ENCODE data around the gene USP3. TPM values are rescaled to one million over a fixed set of nuclear protein-coding genes. Genes with fewer than 3 reads are reported as not detected.

The USP3 gene
- total and polyA plus RNA-seq, 2 donors (not counting 1 experiment from before 2014, with no cell fraction given) = 43.4 to 152 TPM

DNA sequence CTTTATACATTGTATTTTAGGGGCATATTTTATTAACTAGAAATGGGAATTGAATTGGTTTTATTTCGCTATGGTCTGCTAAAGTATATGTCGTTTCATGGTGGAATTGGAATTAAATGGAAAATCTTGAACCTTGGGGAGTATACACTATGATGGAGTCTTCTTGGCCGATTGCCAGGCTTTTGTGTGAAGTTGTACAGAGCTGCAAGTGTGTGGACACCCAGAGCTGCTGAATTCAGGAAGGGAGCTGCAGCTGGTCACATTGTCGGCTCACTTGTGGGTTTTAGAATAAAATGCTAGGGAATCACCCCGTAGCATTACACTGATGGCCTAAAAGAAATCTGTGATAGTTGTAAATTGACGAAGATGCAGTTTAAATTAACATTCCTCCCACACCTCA, 35.1 kb downstream of the USP3 start:
- Histone ChIP-seq H3K36me3 (replicated peaks in 1 of 2; ENCODE audit: control extremely low read depth in 1 of 2, control insufficient read depth in 1 of 2, extremely low read depth in 1 of 2, insufficient read depth in 2 of 2, low read length in 1 of 2) (peaks cover 14 to 19% of the 10 kb centered on the region in 2 experiments), H2AFZ (ENCODE audit: insufficient read depth, low read depth, low read length, poor library complexity, severe bottlenecking) (no peak overlapping the region), H3K27me3 (replicated peaks in 1 of 4; ENCODE audit: control extremely low read depth in 1 of 4, control insufficient read depth in 3 of 4, insufficient read depth in 4 of 4, low read length in 3 of 4) (no peaks in the 10 kb centered on the region), H3K27ac (ENCODE audit: low read length in 2 of 2) (peak overlapping the region in 1 of 2 donors; percentile 68), H3K9me3 (ENCODE audit: control extremely low read depth in 1 of 3, control insufficient read depth in 2 of 3, insufficient read depth in 1 of 3, low read length in 2 of 3) (no peaks in the 10 kb centered on the region), H3K79me2 (ENCODE audit: control insufficient read depth, insufficient read depth, low read length) (peaks cover 47% of the 10 kb centered on the region), H3K4me2 (replicated peaks; ENCODE audit: low read depth, low read length, poor library complexity, severe bottlenecking) (no peak overlapping the region), H3K4me3 (ENCODE audit: control extremely low read depth in 1 of 5, extremely low read depth in 1 of 5, insufficient read depth in 1 of 5, low read depth in 2 of 5, low read length in 4 of 5) (no peak overlapping the region), H3K4me1 (ENCODE audit: control insufficient read depth in 2 of 2, insufficient read depth in 2 of 2, low read length in 2 of 2) (peaks cover 41 to 58% of the 10 kb centered on the region in 2 donors), H4K20me1 (ENCODE audit: control insufficient read depth, insufficient read depth, low read length, poor library complexity, severe bottlenecking) (peaks cover 10% of the 10 kb centered on the region), H3K9ac (ENCODE audit: low read length) (no peak overlapping the region)
- 74% methylated on average over 3 of the region's 6 CpGs for WGBS (ENCODE audit: insufficient coverage)
- Mint-ChIP-seq H3K9me3 (ENCODE audit: insufficient read depth) (no peaks in the 10 kb centered on the region), H3K4me1 (peaks cover 74% of the 10 kb centered on the region), H3K4me3 (no peak overlapping the region), H3K27ac (peak overlapping the region; percentile 48), H3K27me3 (no peaks in the 10 kb centered on the region)
- intact Hi-C loops (cut with micrococcal nuclease) = no loop called here
- ChIA-PET POLR2A (no interaction called here), CTCF (interaction anchor here (0.6 kb wide), 1 partner anchor 73 kb away, joined by 3 read pairs; no protein-coding TSS in a partner anchor)
- TF ChIP-seq EZH2 (IDR thresholded peaks at IDR 0.05; ENCODE audit: borderline replicate concordance, insufficient read depth, low read depth, low read length, poor library complexity, severe bottlenecking) = no peak
- TF ChIP-seq, protein P1, sequence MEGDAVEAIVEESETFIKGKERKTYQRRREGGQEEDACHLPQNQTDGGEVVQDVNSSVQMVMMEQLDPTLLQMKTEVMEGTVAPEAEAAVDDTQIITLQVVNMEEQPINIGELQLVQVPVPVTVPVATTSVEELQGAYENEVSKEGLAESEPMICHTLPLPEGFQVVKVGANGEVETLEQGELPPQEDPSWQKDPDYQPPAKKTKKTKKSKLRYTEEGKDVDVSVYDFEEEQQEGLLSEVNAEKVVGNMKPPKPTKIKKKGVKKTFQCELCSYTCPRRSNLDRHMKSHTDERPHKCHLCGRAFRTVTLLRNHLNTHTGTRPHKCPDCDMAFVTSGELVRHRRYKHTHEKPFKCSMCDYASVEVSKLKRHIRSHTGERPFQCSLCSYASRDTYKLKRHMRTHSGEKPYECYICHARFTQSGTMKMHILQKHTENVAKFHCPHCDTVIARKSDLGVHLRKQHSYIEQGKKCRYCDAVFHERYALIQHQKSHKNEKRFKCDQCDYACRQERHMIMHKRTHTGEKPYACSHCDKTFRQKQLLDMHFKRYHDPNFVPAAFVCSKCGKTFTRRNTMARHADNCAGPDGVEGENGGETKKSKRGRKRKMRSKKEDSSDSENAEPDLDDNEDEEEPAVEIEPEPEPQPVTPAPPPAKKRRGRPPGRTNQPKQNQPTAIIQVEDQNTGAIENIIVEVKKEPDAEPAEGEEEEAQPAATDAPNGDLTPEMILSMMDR (IDR thresholded peaks at IDR 0.05) = no peak
- ATAC-seq (ENCODE audit: low read depth) (no peak), DNase-seq (no peak)

DNA sequence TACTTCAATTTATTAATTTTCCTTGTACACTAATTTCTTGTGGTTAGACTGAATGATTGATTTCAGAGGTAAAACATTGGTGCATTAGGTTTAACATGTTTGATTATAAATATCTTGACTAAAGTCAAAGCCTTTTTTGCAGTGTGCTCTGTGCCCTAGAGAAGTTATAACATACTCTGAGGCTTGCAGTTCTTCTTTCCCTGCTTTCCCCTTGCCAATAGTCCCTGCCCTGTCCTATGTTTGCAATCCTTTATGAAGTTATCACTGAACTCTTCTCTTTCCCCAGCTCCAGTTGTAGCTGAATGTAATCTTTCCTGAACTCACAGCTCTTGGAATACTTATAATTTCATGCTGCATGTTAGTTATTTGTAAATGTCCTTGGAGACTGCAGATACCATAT, 35.6 kb downstream of the USP3 start:
- H2AFZ ChIP-seq (ENCODE audit: insufficient read depth, low read depth, low read length, poor library complexity, severe bottlenecking) = no peak overlapping the region
- ATAC-seq (ENCODE audit: low read depth) (no peak), DNase-seq (no peak)
- intact Hi-C loops (cut with micrococcal nuclease) = loop anchor here (5.0 to 10.0 kb wide), 2 partner anchors 33 to 55 kb away; partner anchors contain the start of gene FBXL22
- H4K20me1 ChIP-seq (ENCODE audit: control insufficient read depth, insufficient read depth, low read length, poor library complexity, severe bottlenecking) = peaks cover 9% of the 10 kb centered on the region
- H3K9ac ChIP-seq (ENCODE audit: low read length) = no peak overlapping the region
- no peaks in the 10 kb centered on the region for H3K27me3 Mint-ChIP-seq
- TF ChIP-seq, protein P1 (IDR thresholded peaks at IDR 0.05) = no peak
- TF ChIP-seq EZH2 (IDR thresholded peaks at IDR 0.05; ENCODE audit: borderline replicate concordance, insufficient read depth, low read depth, low read length, poor library complexity, severe bottlenecking) = no peak
- peaks cover 14 to 19% of the 10 kb centered on the region in 2 experiments for H3K36me3 ChIP-seq (replicated peaks in 1 of 2; ENCODE audit: control extremely low read depth in 1 of 2, control insufficient read depth in 1 of 2, extremely low read depth in 1 of 2, insufficient read depth in 2 of 2, low read length in 1 of 2)
- ChIA-PET POLR2A (no interaction called here), CTCF (interaction anchor here (0.6 to 8.4 kb wide), 5 partner anchors 35 to 73 kb away, joined by 3 to 61 read pairs (median 4); partner anchors contain the start of gene USP3)
- peaks cover 49% of the 10 kb centered on the region for H3K79me2 ChIP-seq (ENCODE audit: control insufficient read depth, insufficient read depth, low read length)
- no peak overlapping the region for H3K4me3 Mint-ChIP-seq
- H3K4me2 ChIP-seq (replicated peaks; ENCODE audit: low read depth, low read length, poor library complexity, severe bottlenecking) = peak overlapping the region; percentile 2
- no peak overlapping the region for H3K4me3 ChIP-seq (ENCODE audit: control extremely low read depth in 1 of 5, extremely low read depth in 1 of 5, insufficient read depth in 1 of 5, low read depth in 2 of 5, low read length in 4 of 5)
- no peaks in the 10 kb centered on the region for H3K9me3 ChIP-seq (ENCODE audit: control extremely low read depth in 1 of 3, control insufficient read depth in 2 of 3, insufficient read depth in 1 of 3, low read length in 2 of 3)
- H3K9me3 Mint-ChIP-seq (ENCODE audit: insufficient read depth) = no peaks in the 10 kb centered on the region
- peaks cover 76% of the 10 kb centered on the region for H3K4me1 Mint-ChIP-seq
- no peaks in the 10 kb centered on the region for H3K27me3 ChIP-seq (replicated peaks in 1 of 4; ENCODE audit: control extremely low read depth in 1 of 4, control insufficient read depth in 3 of 4, insufficient read depth in 4 of 4, low read length in 3 of 4)
- H3K27ac Mint-ChIP-seq = peak overlapping the region; percentile 48
- peaks cover 42 to 61% of the 10 kb centered on the region in 2 donors for H3K4me1 ChIP-seq (ENCODE audit: control insufficient read depth in 2 of 2, insufficient read depth in 2 of 2, low read length in 2 of 2)
- peak overlapping the region; percentile 13 to 68 for H3K27ac ChIP-seq (ENCODE audit: low read length in 2 of 2)

Measured in B cell (primary cell).